HUDEP-2 (cell line): ENCODE measurements around the gene CNOT4.
"Not testable (repeated sequence)": the region's sequence is repeated elsewhere in the genome, so short reads cannot be mapped to it uniquely, and the experiment has no call there.

ENCODE experiments used
- DNase-seq, 76 experiments: peaks; one replicate each; lab custom pipeline; 2025; ENCODE audit not compliant: unreplicated experiment in 76 of 76; lab: John Stamatoyannopoulos, UW

Gene CNOT4

DNA sequence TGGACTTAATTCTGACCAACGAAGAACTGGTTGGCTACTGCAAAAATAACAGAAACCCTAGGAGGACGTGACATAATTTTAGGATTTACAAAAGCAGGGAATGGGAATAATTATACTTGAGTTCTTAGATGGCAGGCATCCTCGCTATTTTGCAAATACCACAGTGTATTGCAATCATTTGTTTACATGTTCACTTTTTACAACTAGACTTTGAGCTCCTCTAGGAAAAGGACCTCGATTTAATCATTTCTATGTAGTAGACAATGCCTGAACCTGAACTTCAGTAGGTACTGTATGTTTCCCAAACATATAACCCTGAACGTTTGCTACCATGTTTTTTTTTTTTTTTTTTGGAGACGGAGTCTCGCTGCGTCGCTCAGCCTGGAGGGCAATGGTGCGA, 137.7 kb downstream of the CNOT4 start:
- no peak for DNase-seq

DNA sequence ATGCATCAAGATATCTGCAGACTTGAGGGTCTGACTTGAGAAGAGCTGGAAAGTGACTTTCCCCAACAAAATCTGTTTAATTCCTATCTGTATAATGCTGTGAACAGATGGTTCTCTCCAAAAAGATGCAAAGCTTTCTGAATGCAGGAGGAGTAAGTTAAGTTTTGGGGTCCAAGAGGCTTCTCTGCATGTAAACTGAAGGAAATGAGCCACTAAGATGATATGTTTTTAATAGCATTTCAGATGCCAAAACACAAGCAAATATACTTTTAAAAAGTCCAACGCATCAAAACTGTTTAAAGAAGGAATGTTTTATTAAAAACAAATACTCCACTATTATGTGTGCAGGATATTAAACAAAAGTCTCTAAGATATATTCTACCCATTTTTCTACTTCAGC, 139.2 kb downstream of the CNOT4 start:
- DNase-seq, result no peak

GRCh38 chr7:135369405-135369804, 140.5 kb downstream of the CNOT4 start:
- DNase-seq, result no peak

DNA sequence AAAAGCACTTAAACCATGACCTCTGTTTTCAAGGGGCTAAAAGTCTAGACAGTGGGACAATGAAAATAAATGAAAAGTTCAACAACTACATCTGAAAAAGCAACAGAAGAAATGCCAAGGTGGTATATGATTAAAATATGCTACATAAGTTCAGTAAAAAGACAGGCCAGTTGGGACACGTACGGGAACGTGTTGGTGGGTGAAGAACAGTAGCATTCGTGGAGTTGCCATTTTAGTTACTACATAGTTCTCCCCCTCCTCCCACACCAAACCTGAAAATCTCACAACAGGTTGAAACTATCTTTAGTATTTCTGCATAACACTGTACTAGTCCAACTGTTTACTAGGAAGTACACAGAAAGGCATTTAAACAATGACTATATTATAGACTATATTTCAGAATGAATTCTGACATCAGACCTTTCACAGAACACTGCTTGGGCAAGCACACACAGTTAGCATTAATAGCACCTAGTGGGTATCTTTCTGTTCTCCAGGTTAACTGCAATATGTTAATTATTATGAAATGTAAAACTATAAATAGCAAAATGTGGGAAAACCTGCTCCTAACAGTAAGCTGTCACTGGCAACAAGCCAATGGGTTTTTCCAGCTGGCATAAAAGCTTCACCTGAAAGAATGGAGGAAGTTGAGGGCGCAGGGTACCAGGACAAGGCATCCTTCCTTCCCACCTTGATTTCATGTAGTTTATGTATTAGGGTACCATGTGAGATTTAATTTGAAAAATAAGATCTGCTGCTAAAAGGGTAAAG, 141.3 kb downstream of the CNOT4 start:
- DNase-seq, result no peak

- no peak for DNase-seq
Observed at GRCh38 chr7:135366843-135367508, 142.9 kb downstream of the CNOT4 start.

DNA sequence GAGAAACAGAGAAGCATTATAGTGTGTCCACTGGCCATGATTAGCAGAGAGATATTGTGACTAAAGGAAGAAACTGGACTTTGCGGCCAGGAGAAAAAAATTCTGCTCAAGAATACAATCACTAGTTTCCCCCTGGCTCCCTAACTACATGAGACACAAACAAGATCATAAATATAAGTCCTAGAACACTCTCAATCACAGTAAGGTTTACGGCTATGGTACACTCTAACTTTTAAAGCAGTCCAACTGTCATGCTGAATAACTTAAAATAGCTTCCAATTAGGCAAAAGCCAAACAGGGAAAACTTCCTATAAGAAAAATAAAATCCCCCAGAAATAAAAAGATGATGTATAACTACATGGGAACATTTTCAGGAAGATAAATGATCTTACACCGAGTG, 144.2 kb downstream of the CNOT4 start:
- no peak for DNase-seq

DNA sequence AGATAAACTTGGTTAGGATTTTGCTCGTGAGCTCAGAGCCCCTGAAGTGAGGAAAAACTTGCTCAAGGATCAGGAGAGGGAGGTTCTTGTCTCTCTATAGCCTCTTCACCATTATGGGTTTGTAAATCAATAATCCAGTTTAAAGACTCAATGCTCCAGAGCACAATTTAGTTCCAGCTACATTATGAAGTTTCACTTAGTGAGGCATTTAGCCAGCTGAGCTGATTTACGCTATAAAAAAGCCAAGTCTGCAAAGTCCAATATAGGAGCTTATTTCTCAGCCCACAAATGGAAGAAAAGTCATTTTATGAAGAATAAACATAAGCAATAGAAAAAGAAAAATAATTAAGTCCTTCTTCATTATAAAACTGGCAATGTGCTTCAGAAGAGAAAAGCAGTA, 145.7 kb downstream of the CNOT4 start:
- DNase-seq, result no peak

DNA sequence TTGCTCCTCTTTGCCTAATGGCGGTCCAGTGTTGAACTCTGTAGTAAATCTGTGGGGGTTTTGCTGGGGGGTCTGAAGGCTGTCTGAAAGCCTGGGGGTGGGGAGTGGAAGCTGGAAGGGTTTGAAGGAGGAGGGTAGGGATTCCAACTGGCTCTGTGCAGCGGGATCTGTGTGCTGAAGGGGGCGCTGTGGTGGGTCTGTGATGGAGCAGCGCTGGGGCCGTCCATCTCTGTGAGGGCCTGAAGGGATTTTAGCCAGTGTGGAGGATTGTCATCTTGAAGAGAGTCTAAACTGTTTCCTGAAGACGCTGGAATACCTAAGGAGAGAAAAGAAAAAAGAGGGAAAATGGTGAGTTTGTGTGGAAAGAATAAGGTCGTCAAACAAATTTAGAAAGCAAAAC, 147.0 kb downstream of the CNOT4 start:
- no peak for DNase-seq

DNA sequence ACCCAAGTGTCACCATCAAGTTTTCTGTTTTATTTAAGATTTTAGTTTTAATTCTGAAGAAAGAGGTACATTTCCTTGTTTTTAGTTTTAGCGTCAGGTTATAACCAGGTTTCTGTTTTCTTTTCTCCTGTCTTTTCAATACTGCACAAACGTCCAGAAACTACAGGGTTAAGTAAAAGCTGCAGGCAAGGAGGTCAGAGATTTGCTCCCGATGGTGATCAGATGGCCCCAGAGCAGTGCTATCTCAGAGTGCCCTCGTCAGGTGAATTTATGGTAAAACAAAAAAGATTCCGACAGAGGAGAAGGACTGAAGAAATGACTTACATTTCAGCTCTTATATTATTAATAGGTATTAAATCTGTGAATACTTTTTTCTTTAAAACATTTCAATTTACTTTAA, 148.1 kb downstream of the CNOT4 start:
- DNase-seq, result no peak

DNA sequence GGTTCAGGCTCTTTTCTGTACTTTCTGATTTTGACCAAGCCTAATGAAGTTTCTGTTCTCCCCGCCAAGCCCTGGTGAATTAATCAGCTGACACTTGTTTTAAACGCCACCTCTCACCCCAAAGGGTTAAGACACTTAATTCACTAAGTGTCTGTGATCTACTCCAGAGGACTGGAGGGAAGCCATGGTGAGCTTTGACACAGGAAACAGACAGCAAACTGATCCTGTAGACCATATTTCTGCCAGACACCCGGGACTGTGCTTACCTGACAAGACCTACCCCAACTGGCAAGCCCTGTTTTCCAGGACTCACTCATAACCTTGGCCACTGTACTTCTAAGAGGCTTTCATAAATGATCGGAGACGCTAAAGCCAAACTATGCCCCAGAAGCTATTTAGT, 150.3 kb downstream of the CNOT4 start:
- no peak for DNase-seq

DNA sequence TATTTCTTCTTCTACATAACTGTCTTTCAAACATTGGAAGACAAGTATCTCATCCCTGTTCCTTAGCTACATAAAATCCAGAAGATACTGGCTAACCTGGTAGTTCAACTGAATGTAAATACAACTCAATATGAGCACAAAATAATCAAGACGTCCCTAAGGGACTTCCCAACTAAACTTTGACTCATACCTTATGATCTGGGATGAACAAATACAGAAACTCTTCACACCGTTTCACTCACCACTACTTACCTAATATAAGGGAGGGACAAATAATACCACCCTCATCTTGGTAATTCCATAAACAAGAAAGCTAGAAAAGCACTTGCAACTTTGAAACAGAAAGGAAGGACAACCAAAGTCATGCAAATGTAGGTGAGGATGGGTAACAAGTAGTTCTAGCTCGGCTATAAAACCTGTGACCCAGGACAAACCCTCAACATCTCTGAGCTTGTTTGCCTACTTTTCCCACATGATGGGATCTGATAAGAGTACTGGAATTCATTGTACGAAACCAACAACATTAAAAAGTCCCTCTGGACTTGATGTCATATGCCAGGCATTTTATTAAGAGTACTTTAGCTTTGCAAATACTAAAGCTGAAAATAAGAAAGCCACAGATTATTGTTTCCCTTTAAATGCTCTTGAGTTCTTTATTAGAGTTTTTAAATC, 154.4 kb downstream of the CNOT4 start:
- DNase-seq, result no peak

DNA sequence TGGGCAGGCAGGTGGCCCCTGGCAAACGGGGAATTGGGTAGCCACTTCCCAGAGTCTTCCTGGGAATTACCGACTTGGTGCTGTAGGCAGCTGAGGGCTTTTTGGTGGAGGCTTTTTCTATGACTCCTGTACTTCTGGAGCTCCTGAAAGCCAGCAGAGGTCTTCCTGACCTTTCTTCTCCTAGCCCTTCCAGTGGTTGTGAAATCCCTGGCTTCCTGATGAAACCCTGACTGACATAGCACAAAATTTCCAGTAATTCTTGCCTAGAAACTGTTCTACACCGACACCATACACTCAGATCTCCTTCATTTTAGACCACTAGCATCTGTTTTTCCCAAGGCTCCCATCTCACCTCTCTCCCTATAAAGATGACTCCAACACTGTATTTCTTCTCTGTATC, 156.1 kb downstream of the CNOT4 start:
- no peak for DNase-seq

DNA sequence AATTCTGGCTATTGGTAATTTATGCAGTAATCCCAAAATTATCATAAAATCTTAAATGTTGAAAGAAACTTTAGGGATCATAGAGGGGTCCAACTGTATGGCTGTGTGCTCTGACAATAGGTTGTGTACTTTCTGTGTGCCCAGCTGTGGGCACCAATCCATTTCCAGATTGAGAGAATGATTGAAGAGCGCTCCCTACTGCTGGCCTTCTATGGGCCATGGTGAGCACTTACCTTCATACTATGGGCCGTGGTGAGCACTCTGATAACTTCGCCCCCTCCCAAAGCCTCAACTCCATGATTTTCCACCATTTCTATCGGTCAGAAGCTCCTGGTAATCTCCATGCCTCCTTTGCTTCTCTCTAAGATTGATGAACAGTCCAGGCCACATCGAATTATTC, 157.6 kb downstream of the CNOT4 start:
- no peak for DNase-seq

GRCh38 chr7:135351070-135351469, 158.8 kb downstream of the CNOT4 start:
- not testable (repeated sequence) for DNase-seq

DNA sequence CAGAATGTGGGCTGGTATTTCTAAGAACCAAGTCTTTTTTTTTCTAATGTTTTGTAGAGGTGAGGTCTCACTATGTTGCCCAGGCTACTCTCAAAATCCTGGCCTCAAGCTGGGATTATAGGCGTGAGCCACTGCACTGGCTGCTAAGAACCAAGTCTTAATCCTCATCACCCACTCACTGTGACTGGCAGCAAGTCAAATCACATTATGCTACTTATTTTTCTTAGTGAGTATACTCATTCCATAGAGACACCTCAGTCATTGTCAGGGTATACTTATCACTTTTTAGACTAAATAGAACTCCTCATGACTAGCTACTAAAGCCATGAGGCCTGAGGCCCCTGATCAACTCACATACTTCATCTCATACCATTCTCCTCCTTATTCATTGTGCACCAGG, 160.2 kb downstream of the CNOT4 start:
- no peak for DNase-seq

DNA sequence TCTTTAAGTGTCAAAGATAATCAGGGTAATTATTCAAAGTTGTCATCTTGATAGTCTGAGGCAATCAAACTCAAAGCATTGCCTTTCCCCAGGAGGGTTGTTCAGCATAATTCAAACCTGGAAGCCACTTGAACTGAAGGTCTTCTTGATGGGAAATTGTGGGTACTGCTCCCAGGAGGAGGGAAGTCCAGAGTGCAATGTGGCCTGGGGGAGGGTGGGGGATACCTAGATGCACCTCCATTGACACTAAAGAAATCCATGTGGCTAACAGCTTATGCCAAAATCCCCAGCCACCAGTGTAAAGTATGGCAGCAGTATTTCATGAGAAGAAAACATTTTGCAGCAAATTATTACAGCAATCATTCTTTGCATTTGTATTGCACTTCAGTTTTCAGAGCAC, 161.4 kb downstream of the CNOT4 start:
- no peak for DNase-seq

- no peak for DNase-seq
Observed at GRCh38 chr7:135343361-135343760, 166.5 kb downstream of the CNOT4 start.

GRCh38 chr7:135342887-135343286, 167.0 kb downstream of the CNOT4 start:
- DNase-seq, result peak in 7 of 76 experiments; percentile 7 to 31 (median 26)

DNA sequence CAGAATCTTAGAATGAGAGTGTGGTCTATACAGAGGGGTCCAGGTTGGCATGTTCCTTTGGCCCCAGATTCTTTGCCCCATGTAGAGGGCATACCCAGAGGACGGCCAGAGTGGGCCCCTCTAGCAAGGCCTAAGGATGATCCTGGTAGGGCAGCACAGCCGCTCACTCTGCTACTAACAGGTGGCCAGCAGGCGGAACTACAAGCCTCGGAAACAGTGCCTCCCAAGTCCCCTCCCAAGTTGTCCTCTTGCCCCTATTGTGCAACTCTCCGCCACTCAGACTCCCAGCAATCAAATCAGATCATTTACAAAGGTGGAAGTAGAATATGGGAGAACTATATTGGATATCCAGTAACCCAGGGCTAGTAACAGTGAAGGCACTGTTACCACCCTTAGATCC, 168.9 kb downstream of the CNOT4 start:
- DNase-seq, result no peak

DNA sequence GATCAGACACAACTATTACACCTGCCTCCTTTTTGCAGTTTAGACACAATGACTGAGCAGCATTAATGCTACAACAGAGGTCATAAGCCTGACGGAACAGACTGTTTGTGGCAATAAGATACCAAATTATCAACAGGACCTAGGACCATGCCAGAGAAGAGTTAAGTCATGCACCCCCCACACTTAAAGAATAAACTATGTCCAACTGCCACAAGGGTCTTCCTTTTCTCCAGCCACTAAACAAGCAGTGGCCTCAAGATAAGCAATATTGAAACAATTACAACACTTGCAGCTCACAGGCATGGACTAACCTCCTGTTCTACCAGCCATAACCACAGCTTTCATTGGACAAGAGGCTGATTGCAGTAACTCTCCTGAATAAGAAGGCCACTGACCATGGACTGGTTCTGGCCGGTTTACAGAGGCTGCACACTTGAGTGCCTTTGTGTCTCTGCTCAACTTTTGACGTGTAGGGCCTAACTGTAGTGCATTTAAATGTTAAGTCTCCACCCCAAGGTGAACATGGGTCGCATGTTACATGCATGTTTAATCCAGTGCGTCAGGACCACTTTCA, 171.8 kb downstream of the CNOT4 start:
- DNase-seq, result no peak

- DNase-seq, result no peak
Observed at GRCh38 chr7:135337506-135337905, 172.4 kb downstream of the CNOT4 start.
